Cardiac muscle cell (in vitro differentiated cells and primary cell): ENCODE measurements around the gene PNLIPRP2. TPM values are rescaled to one million over a fixed set of nuclear protein-coding genes. Genes with fewer than 3 reads are reported as not detected.

Experiments used
- DNase-seq, 2 donors: peaks; one replicate each; pipeline versions ENCODE4 v3.0.0 to v3.0.0-alpha.2; 2010 to 2017; ENCODE audit warnings: low read depth in 1 of 2, low spot score in 1 of 2
- H3K27ac ChIP-seq: fragments of 200-600 bp; sonication (generic); 2 replicates; pipeline ENCODE4 v1.5.1; 2016
- H3K27me3 ChIP-seq: fragments of 200-600 bp; sonication (generic); 2 replicates; pipeline ENCODE4 v1.6.0; 2016; ENCODE audit warnings: control low read depth
- H3K36me3 ChIP-seq: fragments of 200-600 bp; sonication (generic); 2 replicates; pipeline ENCODE4 v1.5.1; 2016; ENCODE audit warnings: control low read depth
- H3K4me1 ChIP-seq: fragments of 200-600 bp; sonication (generic); 2 replicates; pipeline ENCODE4 v1.8.1; 2017; ENCODE audit warnings: low read depth, mild to moderate bottlenecking, mixed run types
- H3K4me3 ChIP-seq: fragments of 200-600 bp; sonication (generic); 2 replicates; pipeline ENCODE4 v1.5.1; 2016; ENCODE audit warnings: mild to moderate bottlenecking
- H3K9me3 ChIP-seq: fragments of 200-600 bp; sonication (generic); 2 replicates; pipeline ENCODE4 v1.5.1; 2017; ENCODE audit warnings: low read depth, mild to moderate bottlenecking, control low read depth
- CTCF ChIP-seq: IDR thresholded peaks from 2 replicates; pipeline ENCODE4 v1.5.1; 2012; ENCODE audit warnings: low read depth, mild to moderate bottlenecking, low read length
- polyA plus RNA-seq: library from polyadenylated mRNA; unstranded; fragments of >200 nt; fragmentation: Nextera tagmentation; extraction: Ambion mirVana; gene quantifications from 2 replicates; pipeline ENCODE4 v1.2.1, GENCODE V29; 2016
- total RNA-seq: library from RNA; depleted of rRNA; stranded (reverse); fragments of >200 nt; gene quantifications from 2 replicates; pipeline ENCODE4 v1.2.3, GENCODE V29; 2016

PNLIPRP2 gene
- total and polyA plus RNA-seq, 2 experiments from 2014 or later, result not detected

DNA sequence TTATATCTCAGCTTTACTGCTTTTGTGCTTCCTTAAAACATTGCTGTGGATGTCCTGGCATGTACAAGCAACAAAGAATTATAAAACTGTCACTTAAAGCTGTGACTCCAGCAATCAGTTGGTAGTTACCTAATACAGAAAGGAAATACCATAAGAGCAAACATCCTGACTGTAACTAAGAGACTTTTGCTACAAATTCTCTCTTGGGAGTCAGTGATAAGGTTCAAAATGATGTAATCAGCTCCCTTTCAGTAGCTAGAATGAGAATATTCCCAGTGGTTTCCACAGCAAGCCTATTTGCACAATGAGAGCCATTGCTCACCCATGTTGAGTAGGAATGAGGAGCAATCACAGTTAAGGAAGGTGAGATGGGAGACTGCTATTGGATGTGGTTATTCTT lies 22.4 kb upstream of the PNLIPRP2 start:
- no peaks in the 10 kb centered on the region for H3K9me3 ChIP-seq
- no peak for DNase-seq
- H3K27me3 ChIP-seq, result peaks cover 12% of the 10 kb centered on the region
- H3K36me3 ChIP-seq, result no peaks in the 10 kb centered on the region
- no peaks in the 10 kb centered on the region for H3K4me1 ChIP-seq
- H3K4me3 ChIP-seq, result no peak overlapping the region
- no peak for TF ChIP-seq CTCF
- H3K27ac ChIP-seq, result no peak overlapping the region

GRCh38 chr10:116599991-116600390 lies 20.8 kb upstream of the PNLIPRP2 start:
- TF ChIP-seq CTCF, result no peak
- Histone ChIP-seq H3K36me3 (no peaks in the 10 kb centered on the region), H3K27ac (no peak overlapping the region), H3K27me3 (peaks cover 12% of the 10 kb centered on the region), H3K4me1 (no peaks in the 10 kb centered on the region), H3K4me3 (no peak overlapping the region), H3K9me3 (no peaks in the 10 kb centered on the region)
- no peak for DNase-seq

GRCh38 chr10:116602648-116603400 lies 17.9 kb upstream of the PNLIPRP2 start:
- no peak for TF ChIP-seq CTCF
- Histone ChIP-seq H3K27me3 (peaks cover 12% of the 10 kb centered on the region), H3K27ac (no peak overlapping the region), H3K4me3 (no peak overlapping the region), H3K36me3 (no peaks in the 10 kb centered on the region), H3K4me1 (no peaks in the 10 kb centered on the region), H3K9me3 (no peaks in the 10 kb centered on the region)
- no peak for DNase-seq

DNA sequence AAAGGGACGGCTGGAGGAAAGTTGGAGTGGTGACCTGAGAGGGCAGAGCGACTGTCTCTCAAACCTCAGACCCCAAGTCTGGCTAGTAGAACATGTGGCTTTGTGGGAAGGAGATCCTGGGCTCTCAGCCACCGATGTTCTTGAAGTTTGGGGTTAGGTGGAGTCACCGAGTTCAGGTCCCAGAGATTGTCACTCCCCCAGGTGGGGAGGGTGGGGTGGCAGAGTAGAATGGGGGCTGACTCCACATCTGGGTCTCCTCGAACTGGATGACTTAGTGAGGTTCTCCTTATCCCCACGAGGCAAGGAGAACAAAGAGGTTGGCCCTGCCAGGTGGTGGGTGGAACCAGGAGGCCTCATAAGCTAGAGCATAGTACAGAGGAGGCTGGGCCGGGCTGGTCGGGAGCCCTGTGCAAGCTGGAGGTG lies 14.7 kb upstream of the PNLIPRP2 start:
- Histone ChIP-seq H3K27ac (no peak overlapping the region), H3K4me1 (no peaks in the 10 kb centered on the region), H3K36me3 (no peaks in the 10 kb centered on the region), H3K27me3 (peaks cover 14% of the 10 kb centered on the region), H3K4me3 (no peak overlapping the region), H3K9me3 (no peaks in the 10 kb centered on the region)
- no peak for TF ChIP-seq CTCF
- no peak for DNase-seq

DNA sequence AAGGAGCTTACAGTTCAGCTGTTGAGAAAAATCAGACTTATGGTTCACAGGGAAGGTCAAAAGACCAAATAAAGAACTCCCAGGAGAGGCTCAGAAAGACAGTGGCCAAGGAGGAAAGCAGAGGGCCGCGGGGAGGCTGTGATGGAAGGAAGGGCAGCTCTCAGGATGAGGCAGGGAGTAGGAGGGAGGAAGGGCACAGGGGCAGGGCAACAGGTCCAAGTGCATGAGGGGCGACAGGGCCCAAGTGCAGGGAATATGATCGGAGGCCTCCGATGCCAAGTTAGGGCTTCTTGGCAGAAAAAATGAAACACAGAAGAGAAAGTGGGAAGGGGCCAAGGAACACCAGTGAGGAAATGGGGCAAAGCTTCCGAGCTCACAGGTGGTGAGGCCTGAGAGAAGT lies 13.4 kb upstream of the PNLIPRP2 start:
- peaks cover 14% of the 10 kb centered on the region for H3K27me3 ChIP-seq
- H3K27ac ChIP-seq, result no peak overlapping the region
- no peak for TF ChIP-seq CTCF
- no peaks in the 10 kb centered on the region for H3K9me3 ChIP-seq
- DNase-seq, result no peak
- no peaks in the 10 kb centered on the region for H3K4me1 ChIP-seq
- no peak overlapping the region for H3K4me3 ChIP-seq
- no peaks in the 10 kb centered on the region for H3K36me3 ChIP-seq
